ENCODE measurements around the gene PCDHGA5. TPM values are rescaled to one million over a fixed set of nuclear protein-coding genes. Genes with fewer than 3 reads are reported as not detected.
"Not testable (repeated sequence)": the region's sequence is repeated elsewhere in the genome, so short reads cannot be mapped to it uniquely, and the experiment has no call there.

The PCDHGA5 gene
- polyA plus RNA-seq, 1 donor (not counting 4 experiments of a cell fraction or from before 2014, with no cell fraction given), result 0.01 TPM

DNA sequence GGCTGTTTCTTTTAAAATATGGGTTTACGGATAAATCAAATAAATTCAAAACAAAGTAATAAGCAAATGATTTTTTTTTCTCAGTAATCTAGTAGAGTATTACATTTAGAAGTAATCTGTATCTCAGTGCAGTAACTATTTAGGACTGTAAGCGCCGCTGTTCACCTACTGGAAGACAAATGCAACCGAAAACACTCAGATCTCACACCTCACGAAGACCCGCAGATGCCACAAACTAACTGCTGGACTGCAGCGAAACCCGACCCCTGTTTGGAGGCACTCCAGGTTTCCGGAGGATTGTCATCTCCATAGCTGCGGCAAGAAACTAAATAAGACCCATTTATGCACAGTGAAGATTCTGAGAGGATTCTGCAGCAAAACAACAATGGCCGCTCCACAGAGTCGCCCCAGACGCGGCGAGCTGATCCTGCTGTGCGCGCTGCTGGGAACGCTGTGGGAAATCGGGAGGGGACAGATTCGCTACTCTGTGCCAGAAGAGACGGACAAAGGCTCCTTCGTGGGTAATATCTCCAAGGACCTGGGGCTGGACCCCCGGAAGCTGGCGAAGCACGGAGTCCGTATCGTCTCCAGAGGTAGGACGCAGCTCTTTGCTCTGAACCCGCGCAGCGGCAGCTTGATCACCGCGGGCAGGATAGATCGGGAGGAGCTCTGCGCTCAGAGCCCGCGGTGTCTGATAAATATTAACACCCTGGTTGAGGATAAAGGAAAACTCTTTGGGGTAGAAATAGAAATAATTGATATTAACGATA is 28.7 kb downstream of the PCDHGA5 start, which contains the start of gene PCDHGA8:
TSS of gene PCDHGA8 (plus strand) at position 205 of the 770 bp plus-strand sequence. CDS start at position 386, 181 bp downstream.
- no peak within 1 kb of the TSS for H3K27ac ChIP-seq (ENCODE audit: control insufficient read depth, insufficient read depth, low read length)
- TF ChIP-seq, protein P1, sequence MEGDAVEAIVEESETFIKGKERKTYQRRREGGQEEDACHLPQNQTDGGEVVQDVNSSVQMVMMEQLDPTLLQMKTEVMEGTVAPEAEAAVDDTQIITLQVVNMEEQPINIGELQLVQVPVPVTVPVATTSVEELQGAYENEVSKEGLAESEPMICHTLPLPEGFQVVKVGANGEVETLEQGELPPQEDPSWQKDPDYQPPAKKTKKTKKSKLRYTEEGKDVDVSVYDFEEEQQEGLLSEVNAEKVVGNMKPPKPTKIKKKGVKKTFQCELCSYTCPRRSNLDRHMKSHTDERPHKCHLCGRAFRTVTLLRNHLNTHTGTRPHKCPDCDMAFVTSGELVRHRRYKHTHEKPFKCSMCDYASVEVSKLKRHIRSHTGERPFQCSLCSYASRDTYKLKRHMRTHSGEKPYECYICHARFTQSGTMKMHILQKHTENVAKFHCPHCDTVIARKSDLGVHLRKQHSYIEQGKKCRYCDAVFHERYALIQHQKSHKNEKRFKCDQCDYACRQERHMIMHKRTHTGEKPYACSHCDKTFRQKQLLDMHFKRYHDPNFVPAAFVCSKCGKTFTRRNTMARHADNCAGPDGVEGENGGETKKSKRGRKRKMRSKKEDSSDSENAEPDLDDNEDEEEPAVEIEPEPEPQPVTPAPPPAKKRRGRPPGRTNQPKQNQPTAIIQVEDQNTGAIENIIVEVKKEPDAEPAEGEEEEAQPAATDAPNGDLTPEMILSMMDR (optimal IDR thresholded peaks at IDR 0.05 in 1 of 3, IDR thresholded peaks at IDR 0.05 in 1 of 3, conservative IDR thresholded peaks at IDR 0.05 in 1 of 3; ENCODE audit: extremely low read depth in 1 of 3, insufficient read depth in 2 of 3, low read length in 3 of 3), result peak in 1 of 3 experiments; percentile 4
- no peak for TF ChIP-seq EZH2 (IDR thresholded peaks at IDR 0.05; ENCODE audit: low read length)
- H3K9ac ChIP-seq (ENCODE audit: control insufficient read depth, extremely low read depth, insufficient read depth, low read length), result no peak within 1 kb of the TSS
- H3K9me3 ChIP-seq (ENCODE audit: control insufficient read depth, low read depth, low read length), result peaks cover 29% of the 10 kb centered on the region
- H3K4me3 ChIP-seq (ENCODE audit: control insufficient read depth in 2 of 3, extremely low read depth in 1 of 3, insufficient read depth in 2 of 3, low read depth in 1 of 3, low read length in 3 of 3), result no peak within 1 kb of the TSS
- H3K9me1 ChIP-seq (ENCODE audit: control insufficient read depth, extremely low read depth, insufficient read depth, low read length), result no peaks in the 10 kb centered on the region
- H3K36me3 ChIP-seq (ENCODE audit: control insufficient read depth in 2 of 2, extremely low read depth in 1 of 2, insufficient read depth in 2 of 2, low read length in 2 of 2), result no peaks in the 10 kb centered on the region
- H3K4me1 ChIP-seq (ENCODE audit: control insufficient read depth, extremely low read depth, insufficient read depth, low read length), result no peaks in the 10 kb centered on the region
- no peak for DNase-seq (ENCODE audit: low read depth, low spot score)
- H3K27me3 ChIP-seq (ENCODE audit: control insufficient read depth, extremely low read depth, insufficient read depth, low read length), result peaks cover 11% of the 10 kb centered on the region
- no peak for FAIRE-seq
- H3K79me2 ChIP-seq (ENCODE audit: control insufficient read depth, insufficient read depth, low read length), result no peaks in the 10 kb centered on the region
- dilution Hi-C loops (cut with MboI; ENCODE audit: extremely low pct_ligation_motif_present, low sequenced_read_pairs), result no loop called here
- H4K20me1 ChIP-seq (ENCODE audit: control insufficient read depth, extremely low read depth, insufficient read depth, low read length), result no peaks in the 10 kb centered on the region
- no peak within 1 kb of the TSS for H3K4me2 ChIP-seq (ENCODE audit: control insufficient read depth, extremely low read depth, insufficient read depth, low read depth, low read length)
- H2AFZ ChIP-seq (ENCODE audit: control insufficient read depth, low read length), result no peak within 1 kb of the TSS

DNA sequence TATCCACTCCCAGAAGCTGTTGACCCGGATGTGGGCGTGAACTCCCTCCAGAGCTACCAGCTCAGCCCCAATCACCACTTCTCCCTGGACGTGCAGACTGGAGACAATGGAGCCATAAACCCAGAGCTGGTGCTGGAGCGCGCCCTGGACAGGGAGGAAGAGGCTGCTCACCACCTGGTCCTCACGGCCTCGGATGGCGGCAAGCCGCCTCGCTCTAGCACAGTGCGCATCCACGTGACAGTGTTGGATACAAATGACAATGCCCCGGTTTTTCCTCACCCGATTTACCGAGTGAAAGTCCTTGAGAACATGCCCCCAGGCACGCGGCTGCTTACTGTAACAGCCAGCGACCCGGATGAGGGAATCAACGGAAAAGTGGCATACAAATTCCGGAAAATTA is 29.3 kb downstream of the PCDHGA5 start:
- H3K9ac ChIP-seq (ENCODE audit: control insufficient read depth, extremely low read depth, insufficient read depth, low read length), result no peak overlapping the region
- H3K9me1 ChIP-seq (ENCODE audit: control insufficient read depth, extremely low read depth, insufficient read depth, low read length), result no peaks in the 10 kb centered on the region
- FAIRE-seq (no peak), DNase-seq (ENCODE audit: low read depth, low spot score) (no peak)
- dilution Hi-C loops (cut with MboI; ENCODE audit: extremely low pct_ligation_motif_present, low sequenced_read_pairs), result no loop called here
- H3K9me3 ChIP-seq (ENCODE audit: control insufficient read depth, low read depth, low read length), result peaks cover 29% of the 10 kb centered on the region
- H3K4me1 ChIP-seq (ENCODE audit: control insufficient read depth, extremely low read depth, insufficient read depth, low read length), result no peaks in the 10 kb centered on the region
- H2AFZ ChIP-seq (ENCODE audit: control insufficient read depth, low read length), result no peak overlapping the region
- H4K20me1 ChIP-seq (ENCODE audit: control insufficient read depth, extremely low read depth, insufficient read depth, low read length), result no peaks in the 10 kb centered on the region
- no peak overlapping the region for H3K27ac ChIP-seq (ENCODE audit: control insufficient read depth, insufficient read depth, low read length)
- TF ChIP-seq EZH2 (IDR thresholded peaks at IDR 0.05; ENCODE audit: low read length), result no peak
- TF ChIP-seq, protein P1 (optimal IDR thresholded peaks at IDR 0.05 in 1 of 3, IDR thresholded peaks at IDR 0.05 in 1 of 3, conservative IDR thresholded peaks at IDR 0.05 in 1 of 3; ENCODE audit: extremely low read depth in 1 of 3, insufficient read depth in 2 of 3, low read length in 3 of 3), result no peak
- peaks cover 11% of the 10 kb centered on the region for H3K27me3 ChIP-seq (ENCODE audit: control insufficient read depth, extremely low read depth, insufficient read depth, low read length)
- H3K4me3 ChIP-seq (ENCODE audit: control insufficient read depth in 2 of 3, extremely low read depth in 1 of 3, insufficient read depth in 2 of 3, low read depth in 1 of 3, low read length in 3 of 3), result no peak overlapping the region
- no peak overlapping the region for H3K4me2 ChIP-seq (ENCODE audit: control insufficient read depth, extremely low read depth, insufficient read depth, low read depth, low read length)
- no peaks in the 10 kb centered on the region for H3K79me2 ChIP-seq (ENCODE audit: control insufficient read depth, insufficient read depth, low read length)
- no peaks in the 10 kb centered on the region for H3K36me3 ChIP-seq (ENCODE audit: control insufficient read depth in 2 of 2, extremely low read depth in 1 of 2, insufficient read depth in 2 of 2, low read length in 2 of 2)

DNA sequence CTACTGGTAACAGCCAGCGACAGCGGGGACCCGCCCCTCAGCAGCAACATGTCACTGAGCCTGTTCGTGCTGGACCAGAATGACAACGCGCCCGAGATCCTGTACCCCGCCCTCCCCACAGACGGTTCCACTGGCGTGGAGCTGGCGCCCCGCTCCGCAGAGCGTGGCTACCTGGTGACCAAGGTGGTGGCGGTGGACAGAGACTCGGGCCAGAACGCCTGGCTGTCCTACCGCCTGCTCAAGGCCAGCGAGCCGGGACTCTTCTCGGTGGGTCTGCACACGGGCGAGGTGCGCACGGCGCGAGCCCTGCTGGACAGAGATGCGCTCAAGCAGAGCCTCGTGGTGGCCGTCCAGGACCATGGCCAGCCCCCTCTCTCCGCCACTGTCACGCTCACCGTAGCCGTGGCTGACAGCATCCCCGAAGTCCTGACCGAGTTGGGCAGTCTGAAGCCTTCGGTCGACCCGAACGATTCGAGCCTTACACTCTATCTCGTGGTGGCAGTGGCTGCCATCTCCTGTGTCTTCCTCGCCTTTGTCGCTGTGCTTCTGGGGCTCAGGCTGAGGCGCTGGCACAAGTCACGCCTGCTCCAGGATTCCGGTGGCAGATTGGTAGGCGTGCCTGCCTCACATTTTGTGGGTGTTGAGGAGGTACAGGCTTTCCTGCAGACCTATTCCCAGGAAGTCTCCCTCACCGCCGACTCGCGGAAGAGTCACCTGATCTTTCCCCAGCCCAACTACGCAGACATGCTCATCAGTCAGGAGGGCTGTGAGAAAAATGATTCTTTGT is 30.6 kb downstream of the PCDHGA5 start:
- H2AFZ ChIP-seq (ENCODE audit: control insufficient read depth, low read length); H3K4me1 ChIP-seq (ENCODE audit: control insufficient read depth, extremely low read depth, insufficient read depth, low read length); dilution Hi-C loops (cut with MboI; ENCODE audit: extremely low pct_ligation_motif_present, low sequenced_read_pairs); H3K9me1 ChIP-seq (ENCODE audit: control insufficient read depth, extremely low read depth, insufficient read depth, low read length); H3K27me3 ChIP-seq (ENCODE audit: control insufficient read depth, extremely low read depth, insufficient read depth, low read length); H3K4me3 ChIP-seq (ENCODE audit: control insufficient read depth in 2 of 3, extremely low read depth in 1 of 3, insufficient read depth in 2 of 3, low read depth in 1 of 3, low read length in 3 of 3); H3K9ac ChIP-seq (ENCODE audit: control insufficient read depth, extremely low read depth, insufficient read depth, low read length); H3K4me2 ChIP-seq (ENCODE audit: control insufficient read depth, extremely low read depth, insufficient read depth, low read depth, low read length); FAIRE-seq; H3K27ac ChIP-seq (ENCODE audit: control insufficient read depth, insufficient read depth, low read length); H3K36me3 ChIP-seq (ENCODE audit: control insufficient read depth in 2 of 2, extremely low read depth in 1 of 2, insufficient read depth in 2 of 2, low read length in 2 of 2); H3K79me2 ChIP-seq (ENCODE audit: control insufficient read depth, insufficient read depth, low read length); H4K20me1 ChIP-seq (ENCODE audit: control insufficient read depth, extremely low read depth, insufficient read depth, low read length); DNase-seq (ENCODE audit: low read depth, low spot score): not testable (repeated sequence)
- peaks cover 28% of the 10 kb centered on the region for H3K9me3 ChIP-seq (ENCODE audit: control insufficient read depth, low read depth, low read length)

Measured in keratinocyte (primary cell).